IMR-90 (cell line): Measurements from ENCODE around the gene ETS1. TPM values are rescaled to one million over a fixed set of nuclear protein-coding genes. Genes with fewer than 3 reads are reported as not detected.

Experiments
- ATAC-seq: fragments of 200-7000 bp; cut with Tn5 transposase; 2 replicates; pipeline ENCODE4 v1.9.1; 2020; ENCODE audit warnings: low read depth, mild to moderate bottlenecking, moderate library complexity
- BruUV-seq: library from RNA; stranded (reverse); fragments of 400-500 nt; replicated peaks from 2 replicates; lab custom pipeline; 2021; lab: Mats Ljungman, UMichigan
- CTCF ChIA-PET: fragments of 300-600 bp; formaldehyde crosslinking; extraction: SDS; loops from one replicate; lab custom pipeline; 2021; ENCODE audit warnings: antibody characterized with exemption; lab: Yijun Ruan, JAX
- POLR2A ChIA-PET: fragments of 300-600 bp; sonication (Branson Sonifier 250); formaldehyde crosslinking; loops from one replicate; lab custom pipeline; 2022; ENCODE audit warnings: antibody characterized with exemption; ENCODE audit not compliant: unreplicated experiment; lab: Charles Lee
- DNase-seq: peaks from one replicate; pipeline ENCODE4 v3.0.0; 2013
- H2AFZ ChIP-seq: replicated peaks from 2 replicates; pipeline ENCODE3; 2013; ENCODE audit warnings: low read length, mild to moderate bottlenecking; ENCODE audit not compliant: poor library complexity
- H2AK5ac ChIP-seq: 2 replicates; pipeline ENCODE4 v1.6.1; 2013; ENCODE audit warnings: low read depth, low read length, inconsistent platforms
- H2AK9ac ChIP-seq: replicated peaks from 2 replicates; pipeline ENCODE3; 2013; ENCODE audit warnings: mild to moderate bottlenecking, low read depth, low read length, moderate library complexity; ENCODE audit not compliant: poor library complexity
- H2BK120ac ChIP-seq: 2 replicates; pipeline ENCODE4 v1.6.1; 2013; ENCODE audit warnings: low read depth, low read length, inconsistent platforms
- H2BK15ac ChIP-seq: 3 replicates; pipeline ENCODE4 v1.6.1; 2013; ENCODE audit warnings: low read depth, low read length, inconsistent platforms
- H2BK20ac ChIP-seq: 2 replicates; pipeline ENCODE4 v1.6.1; 2013; ENCODE audit warnings: low read depth, mild to moderate bottlenecking, inconsistent platforms, low read length, moderate library complexity
- H2BK5ac ChIP-seq: 2 replicates; pipeline ENCODE4 v1.6.1; 2013; ENCODE audit warnings: mild to moderate bottlenecking, low read depth, low read length, inconsistent platforms; ENCODE audit not compliant: poor library complexity, severe bottlenecking
- H3K14ac ChIP-seq: replicated peaks from 2 replicates; pipeline ENCODE4 v1.6.1; 2013; ENCODE audit warnings: low read depth, low read length, inconsistent platforms
- H3K18ac ChIP-seq: 2 replicates; pipeline ENCODE4 v1.6.1; 2013; ENCODE audit warnings: low read depth, low read length, control low read depth
- H3K23ac ChIP-seq: 2 replicates; pipeline ENCODE4 v1.6.1; 2013; ENCODE audit warnings: low read depth, low read length, inconsistent platforms
- H3K27ac ChIP-seq: 2 replicates; pipeline ENCODE4 v1.5.1; 2013; ENCODE audit warnings: mild to moderate bottlenecking, control low read depth, low read length; ENCODE audit not compliant: insufficient read depth
- H3K27me3 ChIP-seq: 2 replicates; pipeline ENCODE4 v1.6.1; 2013; ENCODE audit warnings: low read length; ENCODE audit not compliant: control insufficient read depth, insufficient read depth
- H3K36me3 ChIP-seq: 2 replicates; pipeline ENCODE4 v1.6.1; 2013; ENCODE audit warnings: low read length, mixed read lengths; ENCODE audit not compliant: control insufficient read depth, insufficient read depth
- H3K4ac ChIP-seq: 2 replicates; pipeline ENCODE4 v1.6.1; 2013; ENCODE audit warnings: low read depth, low read length, inconsistent platforms
- H3K4me1 ChIP-seq: 2 replicates; pipeline ENCODE4 v1.6.1; 2013; ENCODE audit warnings: low read length, mixed read lengths; ENCODE audit not compliant: control insufficient read depth, insufficient read depth
- H3K4me2 ChIP-seq: 2 replicates; pipeline ENCODE4 v1.6.1; 2013; ENCODE audit warnings: low read depth, mild to moderate bottlenecking, control low read depth, low read length, moderate library complexity
- H3K4me3 ChIP-seq: 2 replicates; pipeline ENCODE4 v1.5.1; 2013; ENCODE audit warnings: low read depth, mild to moderate bottlenecking, control low read depth, low read length, moderate library complexity; ENCODE audit not compliant: insufficient read depth
- H3K56ac ChIP-seq: 2 replicates; pipeline ENCODE4 v1.6.1; 2013; ENCODE audit warnings: low read length, inconsistent platforms; ENCODE audit not compliant: insufficient read depth; ENCODE audit errors: extremely low read depth
- H3K79me1 ChIP-seq, 2 experiments: 2 replicates each; pipeline ENCODE4 v1.6.1; 2013; ENCODE audit warnings: low read length in 2 of 2, inconsistent platforms in 1 of 2, low read depth in 1 of 2
- H3K9ac ChIP-seq: 2 replicates; pipeline ENCODE4 v1.6.1; 2013; ENCODE audit warnings: low read depth, low read length, control low read depth
- H3K9me1 ChIP-seq: 2 replicates; pipeline ENCODE4 v1.6.1; 2013; ENCODE audit warnings: low read length, inconsistent platforms; ENCODE audit not compliant: insufficient read depth
- H3K9me3 ChIP-seq: 2 replicates; pipeline ENCODE4 v1.6.1; 2013; ENCODE audit warnings: low read length; ENCODE audit not compliant: control insufficient read depth, insufficient read depth
- H4K20me1 ChIP-seq: 2 replicates; pipeline ENCODE4 v1.6.1; 2013; ENCODE audit warnings: low read length, inconsistent platforms; ENCODE audit not compliant: insufficient read depth
- H4K5ac ChIP-seq: 2 replicates; pipeline ENCODE4 v1.6.1; 2013; ENCODE audit warnings: mild to moderate bottlenecking, low read depth, low read length, control low read depth
- H4K8ac ChIP-seq, 2 experiments: 2 replicates each; pipeline ENCODE4 v1.6.1; 2013; ENCODE audit warnings: low read depth in 2 of 2, low read length in 2 of 2, control low read depth in 1 of 2, inconsistent platforms in 1 of 2
- H4K91ac ChIP-seq: 2 replicates; pipeline ENCODE4 v1.6.1; 2013; ENCODE audit warnings: low read depth, low read length, inconsistent platforms; ENCODE audit not compliant: insufficient read depth
- BHLHE40 ChIP-seq: fragments of 150-350 bp; IDR thresholded peaks from 2 replicates; pipeline ENCODE4 v1.6.1; 2016; ENCODE audit warnings: mild to moderate bottlenecking, low read depth, low read length
- CEBPB ChIP-seq: IDR thresholded peaks from 2 replicates; pipeline ENCODE4 v1.6.1; 2012; ENCODE audit warnings: low read depth, low read length, improper control_type of control experiment
- FOS ChIP-seq: fragments of 150-350 bp; IDR thresholded peaks from 2 replicates; pipeline ENCODE4 v1.6.1; 2016; ENCODE audit warnings: low read depth, low read length
- MAFK ChIP-seq: IDR thresholded peaks from 2 replicates; pipeline ENCODE4 v1.6.1; 2012; ENCODE audit warnings: low read depth, low read length, improper control_type of control experiment
- RAD21 ChIP-seq: IDR thresholded peaks from 2 replicates; pipeline ENCODE4 v1.6.1; 2012; ENCODE audit warnings: low read length, improper control_type of control experiment
- RCOR1 ChIP-seq: IDR thresholded peaks from 2 replicates; pipeline ENCODE4 v1.6.1; 2012; ENCODE audit warnings: mild to moderate bottlenecking, low read length, improper control_type of control experiment; ENCODE audit not compliant: insufficient replicate concordance
- RFX5 ChIP-seq: IDR thresholded peaks from 2 replicates; pipeline ENCODE4 v1.8.0; 2012; ENCODE audit warnings: low read depth, mild to moderate bottlenecking, low read length, moderate library complexity
- SMC3 ChIP-seq: fragments of 150-350 bp; IDR thresholded peaks from 2 replicates; pipeline ENCODE4 v1.6.1; 2016; ENCODE audit warnings: low read depth, mild to moderate bottlenecking, antibody characterized with exemption, low read length, moderate library complexity
- WGBS, 2 experiments: methylation state at CpG; one replicate each; pipeline versions ENCODE4 v1.1.5 to v1.1.7; 2013; ENCODE audit warnings: missing lambda C conversion rate in 2 of 2; ENCODE audit not compliant: insufficient read length in 1 of 2; ENCODE audit errors: extremely low coverage in 2 of 2; 5-methylcytosine and 5-hydroxymethylcytosine counted together
- dilution Hi-C: fragments of 300-500 bp; cut with HindIII; formaldehyde crosslinking; loops from one replicate; pipeline ENCODE4 v1.14.3; 2018; ENCODE audit warnings: low sequenced_read_pairs; ENCODE audit not compliant: unreplicated experiment
- in situ Hi-C: fragments of 300-500 bp; cut with MboI; formaldehyde crosslinking; loops from 3 replicates; pipeline ENCODE4 v1.14.3; 2019; ENCODE audit warnings: low sequenced_read_pairs, inconsistent platforms, mixed read lengths
- intact Hi-C: fragments of 100-400 bp; cut with micrococcal nuclease; formaldehyde crosslinking; loops from 2 replicates; pipeline ENCODE4 v1.10.0; 2022
- polyA plus RNA-seq, 3 experiments: library from polyadenylated mRNA; depleted of rRNA; stranded (reverse); fragments of >200 nt; gene quantifications; 2 replicates each; pipeline ENCODE4 v1.2.3, GENCODE V29; 2012; ENCODE audit warnings: low replicate concordance in 1 of 3
- total RNA-seq: library from RNA; depleted of rRNA; stranded (reverse); fragments of >200 nt; gene quantifications from 2 replicates; pipeline ENCODE4 v1.2.3, GENCODE V29; 2012
- TF ChIP-seq, protein P1 (sequence below): fragments of 150-350 bp; IDR thresholded peaks from 2 replicates; pipeline ENCODE4 v1.6.1; 2017; ENCODE audit warnings: mild to moderate bottlenecking, antibody characterized with exemption, low read length, low read depth
- TF ChIP-seq, protein P2 (sequence below): conservative IDR thresholded peaks from 2 replicates; pipeline ENCODE4 v1.5.1; 2012; ENCODE audit warnings: mild to moderate bottlenecking, low read depth, low read length, improper control_type of control experiment

Gene ETS1
- total and polyA plus RNA-seq, 2 of the 4 experiments (the other 2 are of a cell fraction), result 41.2 to 56.3 TPM

DNA sequence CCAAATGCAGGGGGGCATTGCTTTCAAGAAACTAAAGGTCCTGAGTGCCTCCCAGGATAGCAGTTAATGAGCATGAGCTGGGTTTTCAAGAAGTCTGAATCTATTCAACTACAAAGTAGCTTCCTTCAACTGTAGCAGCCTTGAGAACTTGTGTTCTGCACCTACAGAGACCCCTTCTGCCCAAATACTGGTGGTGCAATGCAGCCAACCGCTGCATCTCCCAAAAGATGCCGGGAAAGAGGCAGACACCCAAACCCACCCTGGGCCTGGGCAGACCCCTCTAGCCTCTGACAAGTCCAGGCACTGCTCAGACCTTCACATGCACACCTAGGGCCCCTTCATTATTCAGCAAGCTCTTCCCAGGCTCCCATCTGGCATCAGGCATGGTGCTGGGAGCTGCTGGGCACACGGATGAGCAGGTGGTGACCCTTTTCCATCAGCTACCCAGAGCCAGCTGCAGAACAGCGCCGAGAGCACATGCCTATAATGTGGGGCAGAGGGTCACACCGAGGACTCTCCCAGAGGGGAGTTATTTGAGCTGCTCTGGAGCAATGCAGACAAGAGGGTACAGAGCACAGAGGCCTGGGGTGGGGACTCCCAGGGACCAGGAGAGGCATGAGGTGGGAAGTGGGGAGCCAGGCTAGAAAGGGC, 44.9 kb upstream of the ETS1 start:
- H3K4me3 ChIP-seq, result no peak overlapping the region
- POLR2A ChIA-PET, result no interaction called here
- dilution Hi-C loops, result loop anchor here (25.0 kb wide), 1 partner anchor 470 kb away; no protein-coding TSS in a partner anchor

More for the DNA sequence above, 44.9 kb upstream of the ETS1 start:
- H3K18ac ChIP-seq, result no peak overlapping the region
- no peak overlapping the region for H2BK20ac ChIP-seq
- ATAC-seq, result peak; percentile 74
- H3K9me3 ChIP-seq, result no peaks in the 10 kb centered on the region
- H3K4me1 ChIP-seq, result no peaks in the 10 kb centered on the region
- peaks cover 21% of the 10 kb centered on the region for H3K27me3 ChIP-seq
- H4K5ac ChIP-seq, result no peak overlapping the region
- H3K36me3 ChIP-seq, result no peaks in the 10 kb centered on the region
- in situ Hi-C loops, result loop anchor here (5.0 to 10.0 kb wide), 2 partner anchors 195 to 597 kb away; no protein-coding TSS in a partner anchor
- H4K20me1 ChIP-seq, result no peaks in the 10 kb centered on the region
- no peak overlapping the region for H3K4ac ChIP-seq
- no peak overlapping the region for H3K56ac ChIP-seq
- H4K8ac ChIP-seq, result no peak overlapping the region
- CTCF ChIA-PET, result interaction anchor here (0.5 to 2.4 kb wide), 21 partner anchors 12 to 475 kb away, joined by 3 to 24 read pairs (median 4); no protein-coding TSS in a partner anchor
- DNase-seq, result peak; percentile 74
- H2AFZ ChIP-seq, result no peak overlapping the region
- TF ChIP-seq BHLHE40 (no peak), SMC3 (peak; percentile 87), FOS (no peak), RCOR1 (no peak), CEBPB (no peak), MAFK (no peak), RAD21 (peak; percentile 87), RFX5 (no peak)
- TF ChIP-seq, protein P1, sequence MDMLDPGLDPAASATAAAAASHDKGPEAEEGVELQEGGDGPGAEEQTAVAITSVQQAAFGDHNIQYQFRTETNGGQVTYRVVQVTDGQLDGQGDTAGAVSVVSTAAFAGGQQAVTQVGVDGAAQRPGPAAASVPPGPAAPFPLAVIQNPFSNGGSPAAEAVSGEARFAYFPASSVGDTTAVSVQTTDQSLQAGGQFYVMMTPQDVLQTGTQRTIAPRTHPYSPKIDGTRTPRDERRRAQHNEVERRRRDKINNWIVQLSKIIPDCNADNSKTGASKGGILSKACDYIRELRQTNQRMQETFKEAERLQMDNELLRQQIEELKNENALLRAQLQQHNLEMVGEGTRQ, result no peak
- TF ChIP-seq, protein P2, sequence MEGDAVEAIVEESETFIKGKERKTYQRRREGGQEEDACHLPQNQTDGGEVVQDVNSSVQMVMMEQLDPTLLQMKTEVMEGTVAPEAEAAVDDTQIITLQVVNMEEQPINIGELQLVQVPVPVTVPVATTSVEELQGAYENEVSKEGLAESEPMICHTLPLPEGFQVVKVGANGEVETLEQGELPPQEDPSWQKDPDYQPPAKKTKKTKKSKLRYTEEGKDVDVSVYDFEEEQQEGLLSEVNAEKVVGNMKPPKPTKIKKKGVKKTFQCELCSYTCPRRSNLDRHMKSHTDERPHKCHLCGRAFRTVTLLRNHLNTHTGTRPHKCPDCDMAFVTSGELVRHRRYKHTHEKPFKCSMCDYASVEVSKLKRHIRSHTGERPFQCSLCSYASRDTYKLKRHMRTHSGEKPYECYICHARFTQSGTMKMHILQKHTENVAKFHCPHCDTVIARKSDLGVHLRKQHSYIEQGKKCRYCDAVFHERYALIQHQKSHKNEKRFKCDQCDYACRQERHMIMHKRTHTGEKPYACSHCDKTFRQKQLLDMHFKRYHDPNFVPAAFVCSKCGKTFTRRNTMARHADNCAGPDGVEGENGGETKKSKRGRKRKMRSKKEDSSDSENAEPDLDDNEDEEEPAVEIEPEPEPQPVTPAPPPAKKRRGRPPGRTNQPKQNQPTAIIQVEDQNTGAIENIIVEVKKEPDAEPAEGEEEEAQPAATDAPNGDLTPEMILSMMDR, result peak; percentile 78
- H3K9me1 ChIP-seq, result no peaks in the 10 kb centered on the region; the same call in 1 of the 2 replicates
- intact Hi-C loops, result loop anchor here (5.0 kb wide), 1 partner anchor 475 kb away; no protein-coding TSS in a partner anchor
- no peak overlapping the region for H3K9ac ChIP-seq
- no peak overlapping the region for H2AK9ac ChIP-seq
- 18% methylated on average over 3 of the region's 6 CpGs; no CpG with 5 or more reads in 1 of the 2 experiments for WGBS, 2 experiments
- no peak overlapping the region for H2AK5ac ChIP-seq
- no peak overlapping the region for H3K14ac ChIP-seq
- no TSS peak for BruUV-seq
- H3K27ac ChIP-seq, result no peak overlapping the region
- no peak overlapping the region for H2BK120ac ChIP-seq
- H3K79me1 ChIP-seq, result peaks cover 0 to 5% of the 10 kb centered on the region in 2 experiments; a peak in 1 of 4 replicates
- H2BK5ac ChIP-seq, result no peak overlapping the region
- H2BK15ac ChIP-seq, result 0 out of 3 replicates have a peak overlapping the region, but pooled peaks have one; percentile 5
- H3K23ac ChIP-seq, result no peak overlapping the region
- no peak overlapping the region for H3K4me2 ChIP-seq
- no peak overlapping the region for H4K91ac ChIP-seq
